GM19467 (cell line): Measurements from ENCODE around the gene TTC22.

ENCODE experiments used
- ATAC-seq: cut with Tn5 transposase; IDR thresholded peaks from one replicate; pipeline ENCODE4 v1.9.1; 2021; ENCODE audit warnings: mild to moderate bottlenecking, moderate library complexity; ENCODE audit not compliant: unreplicated experiment

Gene TTC22

GRCh38 chr1:54758678-54759348, 42.3 kb downstream of the TTC22 start:
- ATAC-seq: no peak

GRCh38 chr1:54757833-54758232, 43.3 kb downstream of the TTC22 start:
- no peak for ATAC-seq

- no peak for ATAC-seq
These were observed 46.4 kb downstream of the TTC22 start for GRCh38 chr1:54754486-54755285.

GRCh38 chr1:54754045-54754444, 47.1 kb downstream of the TTC22 start:
- no peak for ATAC-seq

GRCh38 chr1:54751426-54751825, 49.7 kb downstream of the TTC22 start:
- ATAC-seq: no peak

- no peak for ATAC-seq
These were observed 50.5 kb downstream of the TTC22 start for GRCh38 chr1:54750596-54750995.

- ATAC-seq: no peak
These were observed 52.9 kb downstream of the TTC22 start for GRCh38 chr1:54748094-54748835.

GRCh38 chr1:54745864-54746263, 55.3 kb downstream of the TTC22 start:
- no peak for ATAC-seq

- ATAC-seq: no peak
These were observed 55.8 kb downstream of the TTC22 start for GRCh38 chr1:54745274-54745673.

GRCh38 chr1:54744696-54745095, 56.4 kb downstream of the TTC22 start:
- ATAC-seq: no peak

- no peak for ATAC-seq
These were observed 57.5 kb downstream of the TTC22 start for GRCh38 chr1:54743416-54744226.

- ATAC-seq: no peak
These were observed 58.8 kb downstream of the TTC22 start for GRCh38 chr1:54742282-54742681.

- ATAC-seq: no peak
These were observed 59.6 kb downstream of the TTC22 start for GRCh38 chr1:54741531-54741930.

GRCh38 chr1:54738244-54738643, 62.9 kb downstream of the TTC22 start:
- no peak for ATAC-seq

- ATAC-seq: no peak
These were observed 64.4 kb downstream of the TTC22 start for GRCh38 chr1:54736685-54737084.
